Neural cell (in vitro differentiated cells): Measurements from ENCODE around the gene TMEM131.

Experiments used
- CTCF ChIP-seq: fragments of 450-650 bp; IDR thresholded peaks from 2 replicates; pipeline ENCODE4 v1.5.1; 2014; ENCODE audit warnings: antibody characterized with exemption, mild to moderate bottlenecking, moderate library complexity; ENCODE audit not compliant: poor library complexity, severe bottlenecking
- EP300 ChIP-seq: fragments of 450-650 bp; conservative IDR thresholded peaks from 2 replicates; pipeline ENCODE4 v1.6.1; 2014; ENCODE audit warnings: antibody characterized with exemption, mild to moderate bottlenecking, moderate library complexity; ENCODE audit not compliant: poor library complexity, severe bottlenecking
- EZH2 ChIP-seq: fragments of 200-600, 300-800 bp; shearing (Covaris generic), sonication (generic); IDR thresholded peaks from 2 replicates; pipeline ENCODE4 v1.6.1; 2014; ENCODE audit warnings: antibody characterized with exemption, low read length, borderline replicate concordance, mild to moderate bottlenecking; ENCODE audit not compliant: insufficient read depth, poor library complexity, severe bottlenecking
- MXI1 ChIP-seq: fragments of 450-650 bp; conservative IDR thresholded peaks from 2 replicates; pipeline ENCODE4 v1.6.1; 2014; ENCODE audit warnings: antibody characterized with exemption, mild to moderate bottlenecking; ENCODE audit not compliant: poor library complexity, severe bottlenecking
- POLR2AphosphoS5 ChIP-seq: IDR thresholded peaks from 2 replicates; pipeline ENCODE4 v1.6.1; 2012
- RAD21 ChIP-seq: fragments of 450-650 bp; conservative IDR thresholded peaks from 2 replicates; pipeline ENCODE4 v1.6.1; 2014; ENCODE audit warnings: antibody characterized with exemption, mild to moderate bottlenecking, moderate library complexity
- SMC3 ChIP-seq: fragments of 450-650 bp; conservative IDR thresholded peaks from 2 replicates; pipeline ENCODE4 v1.6.1; 2014; ENCODE audit warnings: antibody characterized with exemption, mild to moderate bottlenecking, moderate library complexity; ENCODE audit not compliant: poor library complexity
- TAF1 ChIP-seq: IDR thresholded peaks from 2 replicates; pipeline ENCODE4 v1.6.1; 2012; ENCODE audit warnings: low read depth
- TF ChIP-seq, protein P1 (sequence below): IDR thresholded peaks from 2 replicates; pipeline ENCODE4 v1.6.1; 2012; ENCODE audit warnings: borderline replicate concordance

- TF ChIP-seq CTCF (no peak), EP300 (no peak), TAF1 (no peak), EZH2 (no peak), POLR2AphosphoS5 (no peak), MXI1 (no peak), RAD21 (no peak), SMC3 (no peak)
- TF ChIP-seq, protein P1, sequence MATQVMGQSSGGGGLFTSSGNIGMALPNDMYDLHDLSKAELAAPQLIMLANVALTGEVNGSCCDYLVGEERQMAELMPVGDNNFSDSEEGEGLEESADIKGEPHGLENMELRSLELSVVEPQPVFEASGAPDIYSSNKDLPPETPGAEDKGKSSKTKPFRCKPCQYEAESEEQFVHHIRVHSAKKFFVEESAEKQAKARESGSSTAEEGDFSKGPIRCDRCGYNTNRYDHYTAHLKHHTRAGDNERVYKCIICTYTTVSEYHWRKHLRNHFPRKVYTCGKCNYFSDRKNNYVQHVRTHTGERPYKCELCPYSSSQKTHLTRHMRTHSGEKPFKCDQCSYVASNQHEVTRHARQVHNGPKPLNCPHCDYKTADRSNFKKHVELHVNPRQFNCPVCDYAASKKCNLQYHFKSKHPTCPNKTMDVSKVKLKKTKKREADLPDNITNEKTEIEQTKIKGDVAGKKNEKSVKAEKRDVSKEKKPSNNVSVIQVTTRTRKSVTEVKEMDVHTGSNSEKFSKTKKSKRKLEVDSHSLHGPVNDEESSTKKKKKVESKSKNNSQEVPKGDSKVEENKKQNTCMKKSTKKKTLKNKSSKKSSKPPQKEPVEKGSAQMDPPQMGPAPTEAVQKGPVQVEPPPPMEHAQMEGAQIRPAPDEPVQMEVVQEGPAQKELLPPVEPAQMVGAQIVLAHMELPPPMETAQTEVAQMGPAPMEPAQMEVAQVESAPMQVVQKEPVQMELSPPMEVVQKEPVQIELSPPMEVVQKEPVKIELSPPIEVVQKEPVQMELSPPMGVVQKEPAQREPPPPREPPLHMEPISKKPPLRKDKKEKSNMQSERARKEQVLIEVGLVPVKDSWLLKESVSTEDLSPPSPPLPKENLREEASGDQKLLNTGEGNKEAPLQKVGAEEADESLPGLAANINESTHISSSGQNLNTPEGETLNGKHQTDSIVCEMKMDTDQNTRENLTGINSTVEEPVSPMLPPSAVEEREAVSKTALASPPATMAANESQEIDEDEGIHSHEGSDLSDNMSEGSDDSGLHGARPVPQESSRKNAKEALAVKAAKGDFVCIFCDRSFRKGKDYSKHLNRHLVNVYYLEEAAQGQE: no peak
Observed at GRCh38 chr2:97871096-97871780, 124.5 kb downstream of the TMEM131 start.
